ENCODE data around the gene ATG16L2. TPM values are rescaled to one million over a fixed set of nuclear protein-coding genes. Genes with fewer than 3 reads are reported as not detected.

ATG16L2 gene
- polyA plus RNA-seq, 1 donor (not counting 4 experiments of a cell fraction or from before 2014, with no cell fraction given): 9.9 TPM

DNA sequence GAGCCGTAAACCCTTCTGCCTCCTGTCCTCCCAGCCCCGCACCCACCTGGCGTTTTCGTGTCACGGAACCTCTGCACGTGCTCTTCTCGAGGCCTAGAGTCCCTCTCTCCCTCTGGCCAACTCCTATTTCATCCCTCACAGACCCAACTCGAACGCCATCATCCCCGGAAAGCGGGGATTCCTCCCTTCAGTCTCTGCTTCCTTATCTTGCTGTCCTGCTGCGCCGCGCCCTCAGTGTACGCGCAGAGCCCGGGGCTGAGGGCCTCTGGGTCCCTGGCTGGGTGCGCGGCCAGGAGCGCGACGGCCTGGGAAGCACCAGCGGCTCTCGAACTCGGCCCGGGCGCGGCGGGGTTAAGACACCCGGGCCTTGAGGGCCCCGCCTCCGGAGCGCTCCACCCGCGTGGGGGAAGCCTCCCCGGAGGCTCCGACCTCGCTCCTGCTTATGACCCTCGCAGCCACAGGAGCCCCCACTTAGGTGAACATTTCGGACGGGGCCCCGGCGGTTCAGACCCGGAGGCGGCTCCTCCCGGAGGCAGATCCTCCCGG, 398 bp upstream of the ATG16L2 start:
- Histone ChIP-seq H3K9me1 (ENCODE audit: control insufficient read depth, extremely low read depth, insufficient read depth, low read length) (no peaks in the 10 kb centered on the region), H3K27me3 (ENCODE audit: control insufficient read depth, extremely low read depth, insufficient read depth, low read length) (no peaks in the 10 kb centered on the region), H3K4me1 (ENCODE audit: control insufficient read depth, extremely low read depth, insufficient read depth, low read length) (peaks cover 23% of the 10 kb centered on the region), H3K4me2 (ENCODE audit: control insufficient read depth, extremely low read depth, insufficient read depth, low read depth, low read length) (peak overlapping the region; percentile 91), H3K36me3 (ENCODE audit: control insufficient read depth in 2 of 2, extremely low read depth in 1 of 2, insufficient read depth in 2 of 2, low read length in 2 of 2) (peaks cover 6 to 13% of the 10 kb centered on the region in 2 experiments), H3K4me3 (ENCODE audit: control insufficient read depth in 2 of 3, extremely low read depth in 1 of 3, insufficient read depth in 2 of 3, low read depth in 1 of 3, low read length in 3 of 3) (peak overlapping the region; percentile 68 to 89 (median 75)), H3K27ac (ENCODE audit: control insufficient read depth, insufficient read depth, low read length) (peak overlapping the region; percentile 77), H4K20me1 (ENCODE audit: control insufficient read depth, extremely low read depth, insufficient read depth, low read length) (no peaks in the 10 kb centered on the region), H3K9me3 (ENCODE audit: control insufficient read depth, low read depth, low read length) (no peaks in the 10 kb centered on the region), H3K79me2 (ENCODE audit: control insufficient read depth, insufficient read depth, low read length) (peaks cover 18% of the 10 kb centered on the region), H3K9ac (ENCODE audit: control insufficient read depth, extremely low read depth, insufficient read depth, low read length) (peak overlapping the region; percentile 85), H2AFZ (ENCODE audit: control insufficient read depth, low read length) (peak overlapping the region; percentile 85)
- DNase-seq (ENCODE audit: low read depth, low spot score) (no peak), FAIRE-seq (no peak)
- dilution Hi-C loops (cut with MboI; ENCODE audit: extremely low pct_ligation_motif_present, low sequenced_read_pairs): loop anchor here (10.0 kb wide), 1 partner anchor 59 kb away; the partner anchor contains the start of gene ARAP1
- TF ChIP-seq EZH2 (IDR thresholded peaks at IDR 0.05; ENCODE audit: low read length) (no peak), CTCF (optimal IDR thresholded peaks at IDR 0.05 in 1 of 3, IDR thresholded peaks at IDR 0.05 in 1 of 3, conservative IDR thresholded peaks at IDR 0.05 in 1 of 3; ENCODE audit: extremely low read depth in 1 of 3, insufficient read depth in 2 of 3, low read length in 3 of 3) (no peak)

- no peaks in the 10 kb centered on the region for H3K27me3 ChIP-seq (ENCODE audit: control insufficient read depth, extremely low read depth, insufficient read depth, low read length)
These were observed 953 bp downstream of the ATG16L2 start for GRCh38 chr11:72815110-72815618.

More at GRCh38 chr11:72815110-72815618, 953 bp downstream of the ATG16L2 start:
- FAIRE-seq (no peak), DNase-seq (ENCODE audit: low read depth, low spot score) (no peak)
- Histone ChIP-seq H3K4me3 (ENCODE audit: control insufficient read depth in 2 of 3, extremely low read depth in 1 of 3, insufficient read depth in 2 of 3, low read depth in 1 of 3, low read length in 3 of 3) (peak overlapping the region; percentile 68 to 89 (median 75)), H3K9me1 (ENCODE audit: control insufficient read depth, extremely low read depth, insufficient read depth, low read length) (no peaks in the 10 kb centered on the region), H3K4me1 (ENCODE audit: control insufficient read depth, extremely low read depth, insufficient read depth, low read length) (peaks cover 25% of the 10 kb centered on the region), H3K27ac (ENCODE audit: control insufficient read depth, insufficient read depth, low read length) (peak overlapping the region; percentile 77), H2AFZ (ENCODE audit: control insufficient read depth, low read length) (peak overlapping the region; percentile 93), H4K20me1 (ENCODE audit: control insufficient read depth, extremely low read depth, insufficient read depth, low read length) (no peaks in the 10 kb centered on the region), H3K36me3 (ENCODE audit: control insufficient read depth in 2 of 2, extremely low read depth in 1 of 2, insufficient read depth in 2 of 2, low read length in 2 of 2) (peaks cover 0 to 7% of the 10 kb centered on the region in 2 experiments), H3K9ac (ENCODE audit: control insufficient read depth, extremely low read depth, insufficient read depth, low read length) (peak overlapping the region; percentile 85), H3K4me2 (ENCODE audit: control insufficient read depth, extremely low read depth, insufficient read depth, low read depth, low read length) (peak overlapping the region; percentile 91), H3K9me3 (ENCODE audit: control insufficient read depth, low read depth, low read length) (no peaks in the 10 kb centered on the region), H3K79me2 (ENCODE audit: control insufficient read depth, insufficient read depth, low read length) (peaks cover 18% of the 10 kb centered on the region)
- no peak for TF ChIP-seq EZH2 (IDR thresholded peaks at IDR 0.05; ENCODE audit: low read length)
- TF ChIP-seq CTCF (optimal IDR thresholded peaks at IDR 0.05 in 1 of 3, IDR thresholded peaks at IDR 0.05 in 1 of 3, conservative IDR thresholded peaks at IDR 0.05 in 1 of 3; ENCODE audit: extremely low read depth in 1 of 3, insufficient read depth in 2 of 3, low read length in 3 of 3): no peak
- dilution Hi-C loops (cut with MboI; ENCODE audit: extremely low pct_ligation_motif_present, low sequenced_read_pairs): loop anchor here (10.0 kb wide), 1 partner anchor 60 kb away; the partner anchor contains the start of gene ARAP1

All from keratinocyte (primary cell).